ENCODE data around the gene MRPL38. TPM values are rescaled to one million over a fixed set of nuclear protein-coding genes. Genes with fewer than 3 reads are reported as not detected.
A peak's percentile ranks its signal among the peaks of the same experiment; 100 is the strongest.

Gene MRPL38
- total RNA-seq, 1 experiment from 2014 or later, result 219 TPM

DNA sequence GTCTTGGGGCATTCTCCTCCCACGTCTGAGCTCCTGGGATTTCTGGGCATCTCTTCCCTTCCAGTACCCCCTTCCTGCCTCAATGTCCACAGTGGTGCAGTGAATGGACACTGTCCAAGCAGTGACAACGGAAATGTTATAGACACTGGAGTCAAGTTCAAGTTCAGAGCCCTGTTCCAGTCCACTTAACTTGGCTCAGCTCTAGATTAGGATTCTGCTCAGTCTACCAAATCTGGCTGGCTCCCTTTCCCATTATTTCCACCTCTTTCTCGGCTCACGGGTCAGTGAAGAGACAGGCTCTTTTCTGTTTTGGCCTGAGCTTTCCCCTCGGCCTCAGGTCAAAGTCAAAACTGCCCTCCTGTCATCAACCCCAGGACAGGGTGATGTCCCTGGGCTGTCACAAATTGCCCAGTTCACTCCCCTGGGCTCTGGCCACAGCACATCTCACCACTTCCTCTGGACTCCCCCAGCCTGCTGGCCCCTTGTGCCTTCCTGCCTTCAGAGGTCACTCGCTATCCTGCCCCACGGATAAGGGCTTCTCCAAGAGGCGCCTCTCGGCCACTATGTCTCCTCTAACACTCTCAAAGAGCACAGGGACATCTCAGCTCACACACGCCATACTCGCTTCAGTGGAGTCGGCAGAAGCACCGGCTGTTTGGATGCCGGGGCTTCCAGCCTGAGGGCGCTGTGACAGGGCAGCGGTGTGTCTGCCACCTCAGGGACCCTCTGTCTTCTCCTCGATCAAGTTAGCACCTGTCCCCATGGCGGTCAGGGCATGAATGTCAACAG lies 17.7 kb upstream of the MRPL38 start:
- H3K27ac ChIP-seq (ENCODE audit: low read depth, low read length), result no peak overlapping the region
- no peaks in the 10 kb centered on the region for H3K9me2 ChIP-seq (ENCODE audit: insufficient read depth)
- H2AFZ ChIP-seq (ENCODE audit: low read depth, low read length, poor library complexity, severe bottlenecking), result no peak overlapping the region
- H3K4me3 ChIP-seq (replicated peaks in 1 of 2; ENCODE audit: low read depth in 1 of 2, low read length in 2 of 2), result no peak overlapping the region
- no peak overlapping the region for H3K4me2 ChIP-seq (ENCODE audit: low read length)
- H3K79me2 ChIP-seq (ENCODE audit: insufficient read depth, low read length), result no peaks in the 10 kb centered on the region
- no peaks in the 10 kb centered on the region for H3K36me3 ChIP-seq (ENCODE audit: control insufficient read depth in 1 of 2, insufficient read depth in 2 of 2, low read length in 2 of 2)
- H3K27me3 ChIP-seq (ENCODE audit: insufficient read depth, low read length), result no peaks in the 10 kb centered on the region
- DNase-seq (ENCODE audit: low read depth, low spot score), result no peak
- no peaks in the 10 kb centered on the region for H4K20me1 ChIP-seq (ENCODE audit: insufficient read depth)
- RAD21 ChIA-PET (ENCODE audit: low non-redundant PET in 1 of 2, low total read pairs in 2 of 2, uncharacterized antibody in 2 of 2, unreplicated experiment in 2 of 2), result no interaction called here
- no peak for ATAC-seq
- BruUV-seq (replicated peaks), result no TSS peak
- CTCF ChIA-PET, result no interaction called here
- no peaks in the 10 kb centered on the region for H3K9me3 ChIP-seq (ENCODE audit: control insufficient read depth in 1 of 2, insufficient read depth in 1 of 2, low read depth in 1 of 2, low read length in 2 of 2)
- no peak overlapping the region for H3K9ac ChIP-seq (ENCODE audit: low read length)
- intact Hi-C loops (cut with micrococcal nuclease), result no loop called here
- POLR2A ChIA-PET, result interaction anchor here (1.8 kb wide), 1 partner anchor 142 kb away, joined by 4 read pairs; no protein-coding TSS in a partner anchor
- TF ChIP-seq EZH2 (IDR thresholded peaks at IDR 0.05) (no peak), ZFX (IDR thresholded peaks at IDR 0.05) (0 out of 2 replicates have a peak, but pooled peaks have one; percentile 0)
- peaks cover 0 to 3% of the 10 kb centered on the region in 2 experiments; a peak in 2 of 4 replicates for H3K4me1 ChIP-seq (ENCODE audit: control insufficient read depth in 1 of 2, insufficient read depth in 2 of 2, low read length in 2 of 2)

DNA sequence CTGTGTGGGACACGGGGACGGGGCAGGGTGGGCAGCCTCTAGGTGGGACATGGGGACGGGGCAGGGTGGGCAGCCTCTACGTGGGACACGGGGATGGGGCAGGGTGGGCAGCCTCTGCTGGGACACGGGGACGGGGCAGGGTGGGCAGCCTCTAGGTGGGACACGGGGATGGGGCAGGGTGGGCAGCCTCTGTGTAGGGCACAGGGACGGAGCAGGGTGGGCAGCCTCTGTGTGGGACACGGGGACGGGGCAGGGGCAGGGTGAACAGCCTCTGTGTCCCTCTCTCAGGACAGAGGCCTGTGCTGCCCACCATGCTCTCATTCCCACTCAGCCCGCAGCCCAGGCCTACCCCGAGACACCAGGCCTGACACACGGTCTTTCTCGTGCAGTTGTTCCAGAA lies 16.9 kb upstream of the MRPL38 start:
- H3K36me3 ChIP-seq (ENCODE audit: control insufficient read depth in 1 of 2, insufficient read depth in 2 of 2, low read length in 2 of 2), result no peaks in the 10 kb centered on the region
- POLR2A ChIA-PET, result interaction anchor here (1.8 kb wide), 1 partner anchor 142 kb away, joined by 4 read pairs; no protein-coding TSS in a partner anchor
- H4K20me1 ChIP-seq (ENCODE audit: insufficient read depth), result no peaks in the 10 kb centered on the region
- H3K27me3 ChIP-seq (ENCODE audit: insufficient read depth, low read length), result no peaks in the 10 kb centered on the region
- H3K9ac ChIP-seq (ENCODE audit: low read length), result no peak overlapping the region
- RAD21 ChIA-PET (ENCODE audit: low non-redundant PET in 1 of 2, low total read pairs in 2 of 2, uncharacterized antibody in 2 of 2, unreplicated experiment in 2 of 2), result no interaction called here
- ATAC-seq (no peak), DNase-seq (ENCODE audit: low read depth, low spot score) (no peak)
- H3K27ac ChIP-seq (ENCODE audit: low read depth, low read length), result no peak overlapping the region
- H3K4me1 ChIP-seq (ENCODE audit: control insufficient read depth in 1 of 2, insufficient read depth in 2 of 2, low read length in 2 of 2), result no peaks in the 10 kb centered on the region
- no peaks in the 10 kb centered on the region for H3K9me3 ChIP-seq (ENCODE audit: control insufficient read depth in 1 of 2, insufficient read depth in 1 of 2, low read depth in 1 of 2, low read length in 2 of 2)
- no TSS peak for BruUV-seq (replicated peaks)
- no peak overlapping the region for H3K4me2 ChIP-seq (ENCODE audit: low read length)
- intact Hi-C loops (cut with micrococcal nuclease), result no loop called here
- no peaks in the 10 kb centered on the region for H3K79me2 ChIP-seq (ENCODE audit: insufficient read depth, low read length)
- no peak overlapping the region for H2AFZ ChIP-seq (ENCODE audit: low read depth, low read length, poor library complexity, severe bottlenecking)
- no peak for TF ChIP-seq SIN3A (IDR thresholded peaks at IDR 0.05; ENCODE audit: low read depth)
- no peak for TF ChIP-seq JUND (IDR thresholded peaks at IDR 0.05)
- TF ChIP-seq ELF1 (IDR thresholded peaks at IDR 0.05; ENCODE audit: borderline replicate concordance, low read depth), result no peak
- no peak for TF ChIP-seq MAX (IDR thresholded peaks at IDR 0.05)
- no peak for TF ChIP-seq SP1 (IDR thresholded peaks at IDR 0.05; ENCODE audit: low read depth)
- no peaks in the 10 kb centered on the region for H3K9me2 ChIP-seq (ENCODE audit: insufficient read depth)
- no peak overlapping the region for H3K4me3 ChIP-seq (replicated peaks in 1 of 2; ENCODE audit: low read depth in 1 of 2, low read length in 2 of 2)
- CTCF ChIA-PET, result interaction anchor here (1.2 kb wide), 1 partner anchor 16 kb away, joined by 4 read pairs; no protein-coding TSS in a partner anchor
